GM12892 (cell line): Measurements from ENCODE around the gene CCDC39.

Experiments used
- POLR2A ChIP-seq: IDR thresholded peaks from 2 replicates; pipeline ENCODE4 v1.6.1; 2011; ENCODE audit warnings: low read depth, low read length, control low read depth
- POLR2AphosphoS5 ChIP-seq: IDR thresholded peaks from 2 replicates; pipeline ENCODE4 v1.6.1; 2011; ENCODE audit warnings: low read depth, low read length, control low read depth

- TF ChIP-seq POLR2A, result no peak
- no peak for TF ChIP-seq POLR2AphosphoS5
These were observed 66.9 kb downstream of the CCDC39 start for GRCh38 chr3:180612364-180612763.
